Neural cell (in vitro differentiated cells): ENCODE results near the gene ACOT12.

ENCODE experiments used
- EP300 ChIP-seq: fragments of 450-650 bp; conservative IDR thresholded peaks from 2 replicates; pipeline ENCODE4 v1.6.1; 2014; ENCODE audit warnings: antibody characterized with exemption, mild to moderate bottlenecking, moderate library complexity; ENCODE audit not compliant: poor library complexity, severe bottlenecking
- EZH2 ChIP-seq: fragments of 200-600, 300-800 bp; shearing (Covaris generic), sonication (generic); IDR thresholded peaks from 2 replicates; pipeline ENCODE4 v1.6.1; 2014; ENCODE audit warnings: antibody characterized with exemption, low read length, borderline replicate concordance, mild to moderate bottlenecking; ENCODE audit not compliant: insufficient read depth, poor library complexity, severe bottlenecking
- POLR2AphosphoS5 ChIP-seq: IDR thresholded peaks from 2 replicates; pipeline ENCODE4 v1.6.1; 2012
- RAD21 ChIP-seq: fragments of 450-650 bp; conservative IDR thresholded peaks from 2 replicates; pipeline ENCODE4 v1.6.1; 2014; ENCODE audit warnings: antibody characterized with exemption, mild to moderate bottlenecking, moderate library complexity
- REST ChIP-seq: IDR thresholded peaks from 2 replicates; pipeline ENCODE4 v1.6.1; 2012; ENCODE audit warnings: borderline replicate concordance
- SMC3 ChIP-seq: fragments of 450-650 bp; conservative IDR thresholded peaks from 2 replicates; pipeline ENCODE4 v1.6.1; 2014; ENCODE audit warnings: antibody characterized with exemption, mild to moderate bottlenecking, moderate library complexity; ENCODE audit not compliant: poor library complexity
- TAF1 ChIP-seq: IDR thresholded peaks from 2 replicates; pipeline ENCODE4 v1.6.1; 2012; ENCODE audit warnings: low read depth
- TF ChIP-seq, protein P1 (sequence below): fragments of 450-650 bp; IDR thresholded peaks from 2 replicates; pipeline ENCODE4 v1.5.1; 2014; ENCODE audit warnings: antibody characterized with exemption, mild to moderate bottlenecking, moderate library complexity; ENCODE audit not compliant: poor library complexity, severe bottlenecking

DNA sequence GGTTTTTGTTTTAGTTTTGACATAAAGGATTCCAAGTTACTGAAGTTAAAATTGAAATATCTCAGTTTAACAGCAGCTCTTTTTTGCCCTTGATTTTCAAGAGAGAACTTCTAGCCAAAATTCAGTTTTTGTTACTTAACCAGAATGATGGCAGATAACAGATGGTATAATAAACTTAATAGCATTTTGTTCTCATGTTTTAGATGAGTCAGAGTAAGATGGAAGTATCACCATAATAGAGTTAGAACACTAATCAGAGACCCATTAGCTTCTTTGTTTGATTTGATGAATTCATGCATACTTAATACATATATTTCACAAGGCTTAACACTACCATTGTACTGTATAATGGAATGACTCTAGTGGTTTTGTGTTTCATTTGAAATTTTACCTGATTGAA is 80.7 kb downstream of the ACOT12 start:
- no peak for TF ChIP-seq EZH2
- TF ChIP-seq, protein P1, sequence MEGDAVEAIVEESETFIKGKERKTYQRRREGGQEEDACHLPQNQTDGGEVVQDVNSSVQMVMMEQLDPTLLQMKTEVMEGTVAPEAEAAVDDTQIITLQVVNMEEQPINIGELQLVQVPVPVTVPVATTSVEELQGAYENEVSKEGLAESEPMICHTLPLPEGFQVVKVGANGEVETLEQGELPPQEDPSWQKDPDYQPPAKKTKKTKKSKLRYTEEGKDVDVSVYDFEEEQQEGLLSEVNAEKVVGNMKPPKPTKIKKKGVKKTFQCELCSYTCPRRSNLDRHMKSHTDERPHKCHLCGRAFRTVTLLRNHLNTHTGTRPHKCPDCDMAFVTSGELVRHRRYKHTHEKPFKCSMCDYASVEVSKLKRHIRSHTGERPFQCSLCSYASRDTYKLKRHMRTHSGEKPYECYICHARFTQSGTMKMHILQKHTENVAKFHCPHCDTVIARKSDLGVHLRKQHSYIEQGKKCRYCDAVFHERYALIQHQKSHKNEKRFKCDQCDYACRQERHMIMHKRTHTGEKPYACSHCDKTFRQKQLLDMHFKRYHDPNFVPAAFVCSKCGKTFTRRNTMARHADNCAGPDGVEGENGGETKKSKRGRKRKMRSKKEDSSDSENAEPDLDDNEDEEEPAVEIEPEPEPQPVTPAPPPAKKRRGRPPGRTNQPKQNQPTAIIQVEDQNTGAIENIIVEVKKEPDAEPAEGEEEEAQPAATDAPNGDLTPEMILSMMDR: no peak
- no peak for TF ChIP-seq POLR2AphosphoS5
- no peak for TF ChIP-seq EP300
- no peak for TF ChIP-seq SMC3
- TF ChIP-seq TAF1: no peak
- no peak for TF ChIP-seq RAD21
- no peak for TF ChIP-seq REST
